Panc1 (cell line): ENCODE results near the gene STARD8. TPM values are rescaled to one million over a fixed set of nuclear protein-coding genes. Genes with fewer than 3 reads are reported as not detected.
A peak's percentile ranks its signal among the peaks of the same experiment; 100 is the strongest.

ENCODE experiments used
- ATAC-seq: fragments of 200-7000 bp; cut with Tn5 transposase; 2 replicates; pipeline ENCODE4 v1.9.1; 2020; ENCODE audit warnings: mild to moderate bottlenecking, moderate library complexity
- BruUV-seq: library from RNA; stranded (reverse); fragments of 400-500 nt; replicated peaks from 2 replicates; lab custom pipeline; 2021; lab: Mats Ljungman, UMichigan
- CTCF ChIA-PET: fragments of 300-600 bp; sonication (Branson Sonifier 250); formaldehyde crosslinking; loops from one replicate; lab custom pipeline; 2022; ENCODE audit warnings: antibody characterized with exemption; lab: Charles Lee
- POLR2A ChIA-PET: fragments of 300-600 bp; sonication (Branson Sonifier 250); formaldehyde crosslinking; loops from one replicate; lab custom pipeline; 2022; ENCODE audit warnings: antibody characterized with exemption; lab: Charles Lee
- DNase-seq: peaks from one replicate; pipeline ENCODE4 v3.0.0-alpha.2; 2010; ENCODE audit warnings: low read depth, low spot score
- H3K27ac ChIP-seq: 2 replicates; pipeline ENCODE4 v1.5.1; 2011; ENCODE audit warnings: mild to moderate bottlenecking, low read length, inconsistent platforms
- H3K27me3 ChIP-seq: fragments of 200-500 bp; sonication (Bioruptor generic); 2 replicates; pipeline ENCODE4 v1.6.0; 2014; ENCODE audit warnings: low read length, inconsistent platforms; ENCODE audit not compliant: control insufficient read depth, insufficient read depth
- H3K36me3 ChIP-seq: fragments of 200-500 bp; sonication (Bioruptor generic); 2 replicates; pipeline ENCODE4 v1.5.1; 2014; ENCODE audit warnings: inconsistent platforms, mild to moderate bottlenecking, low read length, moderate library complexity; ENCODE audit not compliant: control insufficient read depth, insufficient read depth
- H3K4me1 ChIP-seq: 2 replicates; pipeline ENCODE4 v1.5.1; 2011; ENCODE audit warnings: inconsistent platforms, mild to moderate bottlenecking, low read length, moderate library complexity; ENCODE audit not compliant: control insufficient read depth, insufficient read depth
- H3K4me3 ChIP-seq, 2 experiments: 2 replicates each; pipeline ENCODE4 v1.5.1; 2011 to 2012; ENCODE audit warnings: low read depth in 2 of 2, low read length in 2 of 2, mild to moderate bottlenecking in 2 of 2, inconsistent platforms in 1 of 2, moderate library complexity in 1 of 2
- H3K9me3 ChIP-seq: fragments of 200-500 bp; sonication (Bioruptor generic); 2 replicates; pipeline ENCODE4 v1.5.1; 2014; ENCODE audit warnings: low read depth, mild to moderate bottlenecking, inconsistent platforms, low read length, moderate library complexity; ENCODE audit not compliant: control insufficient read depth, insufficient read depth
- POLR2AphosphoS5 ChIP-seq: IDR thresholded peaks from 2 replicates; pipeline ENCODE4 v1.6.1; 2012; ENCODE audit warnings: mild to moderate bottlenecking, low read depth, low read length, moderate library complexity
- SIN3A ChIP-seq: IDR thresholded peaks from 2 replicates; pipeline ENCODE4 v1.6.1; 2012; ENCODE audit warnings: low read depth, mild to moderate bottlenecking, low read length, moderate library complexity, borderline replicate concordance; ENCODE audit not compliant: insufficient read depth
- TCF7L2 ChIP-seq: IDR thresholded peaks from 2 replicates; pipeline ENCODE4 v1.6.1; 2011; ENCODE audit warnings: mild to moderate bottlenecking, low read depth, low read length, inconsistent platforms
- in situ Hi-C: cut with HindIII; loops from 2 replicates; pipeline ENCODE4 v1.10.0; 2016; ENCODE audit warnings: low sequenced_read_pairs, low pct_unique_long_range_greater_than_20kb
- intact Hi-C: fragments of 100-400 bp; cut with micrococcal nuclease; formaldehyde crosslinking; loops from one replicate; pipeline ENCODE4 v1.10.0; 2022; ENCODE audit not compliant: unreplicated experiment
- total RNA-seq: library from RNA; stranded (reverse); gene quantifications from one replicate; pipeline ENCODE4 v1.2.1, GENCODE V29; 2021; ENCODE audit not compliant: unreplicated experiment
- TF ChIP-seq, protein P1 (sequence below): fragments of 450-650 bp; IDR thresholded peaks from 2 replicates; pipeline ENCODE4 v1.5.1; 2017; ENCODE audit warnings: mild to moderate bottlenecking
- TF ChIP-seq, protein P2 (sequence below), 2 experiments: IDR thresholded peaks; 2 replicates each; pipeline ENCODE4 v1.6.1; 2011 to 2012; ENCODE audit warnings: low read depth in 2 of 2, control low read depth in 1 of 2, low read length in 1 of 2, mild to moderate bottlenecking in 1 of 2, moderate library complexity in 1 of 2; ENCODE audit not compliant: insufficient read depth in 1 of 2

Gene STARD8
- total RNA-seq, 1 experiment from 2014 or later, result 4.6 TPM

DNA sequence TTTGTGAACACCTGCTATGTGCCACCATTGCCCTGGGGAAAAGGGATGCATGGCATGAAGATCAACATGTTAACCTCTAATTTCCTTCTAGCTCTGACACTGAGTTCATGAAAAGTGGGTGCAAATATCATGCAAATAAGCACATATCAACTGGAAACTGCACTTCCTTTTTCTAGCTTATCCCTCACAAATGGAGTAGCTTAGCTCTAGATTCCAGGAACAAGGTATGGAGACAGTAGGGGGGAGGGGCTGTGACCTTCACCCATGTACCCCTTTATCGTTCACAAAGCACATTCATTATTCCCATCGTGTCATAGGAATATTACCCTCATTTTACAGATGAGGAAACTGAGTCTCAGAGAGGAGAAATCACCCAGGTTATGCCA lies 37.4 kb downstream of the STARD8 start:
- H3K36me3 ChIP-seq, result no peaks in the 10 kb centered on the region
- CTCF ChIA-PET, result no interaction called here
- peaks cover 5% of the 10 kb centered on the region; the same call in 1 of the 2 replicates for H3K4me1 ChIP-seq
- no peak overlapping the region for H3K4me3 ChIP-seq
- H3K9me3 ChIP-seq, result no peaks in the 10 kb centered on the region
- POLR2A ChIA-PET, result no interaction called here
- in situ Hi-C loops (no loop called here), intact Hi-C loops (no loop called here)
- ATAC-seq (no peak), DNase-seq (no peak)
- no peak overlapping the region for H3K27ac ChIP-seq
- no peak for TF ChIP-seq TCF7L2
- TF ChIP-seq SIN3A, result no peak
- TF ChIP-seq, protein P1, sequence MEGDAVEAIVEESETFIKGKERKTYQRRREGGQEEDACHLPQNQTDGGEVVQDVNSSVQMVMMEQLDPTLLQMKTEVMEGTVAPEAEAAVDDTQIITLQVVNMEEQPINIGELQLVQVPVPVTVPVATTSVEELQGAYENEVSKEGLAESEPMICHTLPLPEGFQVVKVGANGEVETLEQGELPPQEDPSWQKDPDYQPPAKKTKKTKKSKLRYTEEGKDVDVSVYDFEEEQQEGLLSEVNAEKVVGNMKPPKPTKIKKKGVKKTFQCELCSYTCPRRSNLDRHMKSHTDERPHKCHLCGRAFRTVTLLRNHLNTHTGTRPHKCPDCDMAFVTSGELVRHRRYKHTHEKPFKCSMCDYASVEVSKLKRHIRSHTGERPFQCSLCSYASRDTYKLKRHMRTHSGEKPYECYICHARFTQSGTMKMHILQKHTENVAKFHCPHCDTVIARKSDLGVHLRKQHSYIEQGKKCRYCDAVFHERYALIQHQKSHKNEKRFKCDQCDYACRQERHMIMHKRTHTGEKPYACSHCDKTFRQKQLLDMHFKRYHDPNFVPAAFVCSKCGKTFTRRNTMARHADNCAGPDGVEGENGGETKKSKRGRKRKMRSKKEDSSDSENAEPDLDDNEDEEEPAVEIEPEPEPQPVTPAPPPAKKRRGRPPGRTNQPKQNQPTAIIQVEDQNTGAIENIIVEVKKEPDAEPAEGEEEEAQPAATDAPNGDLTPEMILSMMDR, result no peak
- TF ChIP-seq, protein P2, sequence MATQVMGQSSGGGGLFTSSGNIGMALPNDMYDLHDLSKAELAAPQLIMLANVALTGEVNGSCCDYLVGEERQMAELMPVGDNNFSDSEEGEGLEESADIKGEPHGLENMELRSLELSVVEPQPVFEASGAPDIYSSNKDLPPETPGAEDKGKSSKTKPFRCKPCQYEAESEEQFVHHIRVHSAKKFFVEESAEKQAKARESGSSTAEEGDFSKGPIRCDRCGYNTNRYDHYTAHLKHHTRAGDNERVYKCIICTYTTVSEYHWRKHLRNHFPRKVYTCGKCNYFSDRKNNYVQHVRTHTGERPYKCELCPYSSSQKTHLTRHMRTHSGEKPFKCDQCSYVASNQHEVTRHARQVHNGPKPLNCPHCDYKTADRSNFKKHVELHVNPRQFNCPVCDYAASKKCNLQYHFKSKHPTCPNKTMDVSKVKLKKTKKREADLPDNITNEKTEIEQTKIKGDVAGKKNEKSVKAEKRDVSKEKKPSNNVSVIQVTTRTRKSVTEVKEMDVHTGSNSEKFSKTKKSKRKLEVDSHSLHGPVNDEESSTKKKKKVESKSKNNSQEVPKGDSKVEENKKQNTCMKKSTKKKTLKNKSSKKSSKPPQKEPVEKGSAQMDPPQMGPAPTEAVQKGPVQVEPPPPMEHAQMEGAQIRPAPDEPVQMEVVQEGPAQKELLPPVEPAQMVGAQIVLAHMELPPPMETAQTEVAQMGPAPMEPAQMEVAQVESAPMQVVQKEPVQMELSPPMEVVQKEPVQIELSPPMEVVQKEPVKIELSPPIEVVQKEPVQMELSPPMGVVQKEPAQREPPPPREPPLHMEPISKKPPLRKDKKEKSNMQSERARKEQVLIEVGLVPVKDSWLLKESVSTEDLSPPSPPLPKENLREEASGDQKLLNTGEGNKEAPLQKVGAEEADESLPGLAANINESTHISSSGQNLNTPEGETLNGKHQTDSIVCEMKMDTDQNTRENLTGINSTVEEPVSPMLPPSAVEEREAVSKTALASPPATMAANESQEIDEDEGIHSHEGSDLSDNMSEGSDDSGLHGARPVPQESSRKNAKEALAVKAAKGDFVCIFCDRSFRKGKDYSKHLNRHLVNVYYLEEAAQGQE (IDR thresholded peaks at IDR 0.05; ENCODE audit: insufficient read depth in 1 of 2, low read depth in 2 of 2, low read length in 1 of 2), result no peak
- no peak for TF ChIP-seq POLR2AphosphoS5
- H3K27me3 ChIP-seq, result no peaks in the 10 kb centered on the region
- BruUV-seq, result no TSS peak

DNA sequence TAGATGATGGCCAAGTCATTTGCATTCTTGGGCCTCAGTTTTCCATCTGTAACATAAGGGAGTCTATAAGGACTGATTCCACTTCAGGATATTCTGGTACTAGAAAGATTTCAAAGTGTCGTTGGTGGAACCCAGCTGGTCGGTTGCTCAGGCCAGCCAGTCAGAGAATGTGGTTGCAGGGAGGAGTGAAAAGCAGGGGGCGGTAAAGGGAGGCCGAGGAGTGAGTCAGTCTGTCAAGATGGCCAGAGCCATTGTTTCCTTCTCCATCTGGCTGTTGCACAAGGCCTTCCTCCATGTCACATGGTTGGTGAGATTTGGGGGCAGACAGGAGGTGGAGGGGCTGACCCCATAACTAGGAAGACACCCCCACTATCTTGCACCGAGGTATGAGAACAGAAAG lies 38.2 kb downstream of the STARD8 start:
- no peak for TF ChIP-seq SIN3A
- ATAC-seq (no peak), DNase-seq (no peak)
- Histone ChIP-seq H3K27me3 (no peaks in the 10 kb centered on the region), H3K4me3 (peak overlapping the region; percentile 33 to 50; a peak in 3 of 4 replicates), H3K36me3 (no peaks in the 10 kb centered on the region), H3K4me1 (peaks cover 5% of the 10 kb centered on the region; the same call in 1 of the 2 replicates), H3K9me3 (no peaks in the 10 kb centered on the region), H3K27ac (no peak overlapping the region)
- POLR2A ChIA-PET, result interaction anchor here (0.6 kb wide), 1 partner anchor 211 kb away, joined by 4 read pairs; no protein-coding TSS in a partner anchor
- intact Hi-C loops, result no loop called here
- in situ Hi-C loops, result no loop called here
- CTCF ChIA-PET, result no interaction called here
- BruUV-seq, result no TSS peak

- in situ Hi-C loops, result no loop called here
- TF ChIP-seq, protein P2 (IDR thresholded peaks at IDR 0.05; ENCODE audit: insufficient read depth in 1 of 2, low read depth in 2 of 2, low read length in 1 of 2), result no peak
- TF ChIP-seq, protein P1, result 0 out of 2 replicates have a peak, but pooled peaks have one; percentile 11
- intact Hi-C loops, result no loop called here
- Histone ChIP-seq H3K27me3 (no peaks in the 10 kb centered on the region), H3K9me3 (no peaks in the 10 kb centered on the region), H3K36me3 (no peaks in the 10 kb centered on the region), H3K27ac (no peak overlapping the region), H3K4me3 (peak overlapping the region; percentile 33 to 50), H3K4me1 (peaks cover 5% of the 10 kb centered on the region; the same call in 1 of the 2 replicates)
- DNase-seq (no peak), ATAC-seq (peak; percentile 82)
- ChIA-PET POLR2A (no interaction called here), CTCF (no interaction called here)
- BruUV-seq, result no TSS peak
Measured at GRCh38 chrX:68686097-68686977, 38.9 kb downstream of the STARD8 start.
